GM18505 (cell line): Measurements from ENCODE around the gene RHEX.

Source experiments
- ATAC-seq: cut with Tn5 transposase; IDR thresholded peaks from one replicate; pipeline ENCODE4 v1.9.1; 2021; ENCODE audit not compliant: unreplicated experiment
- POLR2A ChIP-seq: IDR thresholded peaks from 4 replicates; pipeline ENCODE4 v1.6.1; 2011; ENCODE audit warnings: borderline replicate concordance; ENCODE audit not compliant: insufficient read depth, insufficient read length; ENCODE audit errors: extremely low read depth

The RHEX gene

DNA sequence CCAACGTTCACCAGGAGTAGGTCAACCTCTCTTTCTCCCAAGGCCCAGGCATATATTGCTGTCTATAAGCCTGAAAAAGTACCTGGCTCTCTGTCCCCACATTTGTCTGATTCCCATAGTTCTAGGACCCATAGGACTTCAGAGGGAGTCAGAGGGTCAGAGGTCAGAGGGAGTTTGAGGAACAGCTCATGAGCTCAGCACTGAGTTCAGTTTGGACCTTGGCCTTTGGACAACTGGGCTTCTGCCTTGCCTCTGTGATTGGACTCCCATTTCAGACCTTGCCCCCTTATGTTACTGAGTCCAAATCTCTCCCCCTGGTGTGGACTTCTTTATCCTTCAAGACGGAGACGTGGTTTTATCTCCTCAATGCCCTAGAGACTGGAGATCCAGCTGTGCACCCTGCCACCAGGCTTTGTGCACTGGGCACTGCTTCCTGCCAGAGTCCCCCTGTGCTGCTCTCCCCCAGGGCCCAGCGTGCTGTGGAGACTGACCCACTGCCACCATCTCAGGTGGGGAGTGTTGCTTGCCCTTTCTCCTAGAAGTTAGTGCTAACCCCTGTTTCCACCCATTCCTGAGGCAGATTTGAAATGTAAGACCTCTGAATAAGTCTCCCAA lies 32.5 kb upstream of the RHEX start:
- ATAC-seq, result no peak
- TF ChIP-seq POLR2A, result no peak

DNA sequence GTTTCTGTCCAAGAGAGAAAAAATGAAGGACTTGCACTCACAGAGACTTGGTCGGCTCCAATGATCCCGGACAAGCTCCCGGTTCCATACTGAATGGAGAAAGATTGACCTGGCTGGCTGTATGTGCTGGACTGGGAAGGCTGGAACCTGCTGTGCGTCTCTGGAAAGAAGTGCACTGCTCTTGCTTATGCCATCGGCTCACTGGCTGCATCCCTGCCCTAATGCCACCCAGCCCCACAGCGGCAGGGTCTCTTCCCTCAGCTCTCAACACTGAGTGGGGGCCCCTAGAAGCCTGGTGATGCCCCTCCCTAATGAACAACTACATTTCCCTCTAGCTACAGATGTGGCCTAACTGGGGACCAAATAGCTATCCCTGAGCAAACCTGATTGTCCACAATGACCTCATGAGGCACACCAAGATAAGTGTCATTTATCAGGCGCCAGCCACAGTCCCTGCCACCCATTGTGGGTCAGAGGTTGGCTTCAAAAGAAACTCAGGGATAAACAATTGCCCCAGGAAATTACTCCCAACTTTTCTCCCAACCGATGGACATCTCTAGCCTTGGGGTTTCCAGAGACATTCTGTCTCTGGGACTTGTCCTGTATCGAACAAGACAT lies 31.9 kb upstream of the RHEX start:
- ATAC-seq, result no peak

DNA sequence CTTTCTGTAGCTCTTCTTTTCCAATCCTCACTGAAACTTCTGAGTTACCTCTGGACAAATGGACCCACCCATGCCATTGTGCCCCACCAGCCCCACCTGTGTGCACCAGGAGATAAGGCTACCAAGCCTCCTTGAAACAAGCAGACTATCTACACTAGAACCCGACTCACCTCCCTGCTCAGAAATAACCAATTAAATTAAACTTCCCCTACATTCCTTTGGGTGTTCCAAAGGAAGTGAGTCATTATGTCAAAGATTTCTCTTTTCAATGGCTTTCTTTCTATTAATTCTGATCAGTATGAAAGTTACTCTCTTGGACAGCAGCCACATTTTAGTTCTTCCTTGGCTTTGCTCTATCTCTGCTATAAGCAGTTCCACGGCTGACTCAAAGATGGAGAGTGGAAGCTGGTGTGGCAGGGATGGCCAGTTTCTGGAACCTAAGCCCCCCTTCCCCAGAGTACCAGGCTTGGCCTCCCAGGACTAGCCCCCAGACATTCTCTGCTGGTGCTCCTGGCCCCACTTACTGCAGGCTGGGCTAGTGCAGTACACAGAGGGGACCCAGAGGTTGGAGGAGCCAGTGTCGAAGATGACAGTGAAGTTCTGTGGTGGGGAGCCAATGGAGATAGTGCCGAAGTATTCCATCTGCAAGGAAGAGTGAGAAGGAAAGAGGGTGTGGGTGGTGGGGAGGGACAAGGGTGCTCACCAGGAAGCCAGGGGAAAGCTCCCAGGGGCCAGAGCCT lies 31.2 kb upstream of the RHEX start:
- ATAC-seq, result no peak
- no peak for TF ChIP-seq POLR2A

More for the DNA sequence above, 31.9 kb upstream of the RHEX start:
- TF ChIP-seq POLR2A, result no peak

DNA sequence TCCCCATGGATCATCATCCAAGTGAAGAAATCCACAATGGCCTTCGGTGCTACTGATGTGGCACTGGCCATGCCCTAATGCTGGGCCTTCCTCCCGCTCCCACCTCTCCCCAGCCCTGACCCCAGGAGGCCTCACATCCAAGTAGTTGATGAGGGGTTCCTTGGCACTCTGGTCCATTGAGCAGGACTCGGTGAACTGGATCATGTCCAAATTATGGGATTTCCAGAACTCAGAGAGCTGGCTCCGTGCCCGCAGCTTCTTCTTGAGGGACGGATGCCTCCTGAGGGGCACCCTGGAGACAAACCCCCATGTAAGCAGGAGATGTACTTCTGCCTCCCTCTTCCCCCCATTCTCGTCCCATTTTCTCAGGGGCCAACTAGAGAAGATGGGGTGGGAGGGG lies 30.2 kb upstream of the RHEX start:
- no peak for ATAC-seq
- TF ChIP-seq POLR2A, result no peak

DNA sequence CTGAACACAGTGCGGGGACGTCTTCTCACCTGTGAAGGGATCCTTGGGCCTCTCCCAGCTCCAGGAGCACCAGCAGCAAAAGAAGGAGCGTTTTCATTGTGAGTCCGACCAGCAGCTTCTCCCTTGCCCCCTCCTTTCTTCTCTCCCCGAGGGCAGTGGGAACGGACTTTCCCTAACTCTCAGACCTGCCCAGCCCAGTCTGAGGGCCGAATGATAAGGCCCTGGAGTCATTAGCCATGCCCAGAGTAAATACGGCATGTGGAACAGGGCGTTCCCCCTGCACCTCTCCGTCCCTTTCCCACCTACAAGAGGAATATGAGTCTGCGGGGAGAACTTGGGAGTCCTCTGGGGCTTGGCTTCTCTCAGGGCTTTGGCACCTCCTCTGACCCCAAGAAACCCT lies 29.3 kb upstream of the RHEX start, which contains the start of gene CTSE:
TSS of gene CTSE (minus strand) at position 201 of the 400 bp plus-strand sequence. CDS start at position 97, 104 bp downstream.
- no peak for TF ChIP-seq POLR2A
- ATAC-seq, result no peak

GRCh38 chr1:206025283-206025820 lies 27.6 kb upstream of the RHEX start:
- ATAC-seq, result no peak
- TF ChIP-seq POLR2A, result no peak

DNA sequence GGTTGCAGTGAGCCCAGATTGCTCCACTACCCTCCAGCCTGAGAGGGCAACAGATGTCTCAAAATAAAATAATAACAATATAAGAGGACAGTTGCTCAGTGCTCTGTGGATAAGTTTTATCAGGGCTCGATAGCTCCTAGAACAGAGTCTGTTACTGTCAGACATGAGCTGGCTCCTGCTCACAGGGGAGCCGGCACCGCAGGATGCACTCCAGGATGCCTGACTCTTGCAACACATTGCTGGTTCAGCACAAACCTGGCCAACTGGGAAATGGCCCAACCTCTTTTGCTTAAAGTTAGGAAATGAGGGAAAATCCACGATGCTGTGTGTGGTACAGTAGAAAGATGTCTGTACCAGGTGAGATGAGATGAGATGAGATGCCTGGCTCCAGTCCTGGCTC lies 23.5 kb upstream of the RHEX start:
- TF ChIP-seq POLR2A, result no peak
- no peak for ATAC-seq

- no peak for TF ChIP-seq POLR2A
- no peak for ATAC-seq
Observed at GRCh38 chr1:206030191-206030590, 22.8 kb upstream of the RHEX start.

DNA sequence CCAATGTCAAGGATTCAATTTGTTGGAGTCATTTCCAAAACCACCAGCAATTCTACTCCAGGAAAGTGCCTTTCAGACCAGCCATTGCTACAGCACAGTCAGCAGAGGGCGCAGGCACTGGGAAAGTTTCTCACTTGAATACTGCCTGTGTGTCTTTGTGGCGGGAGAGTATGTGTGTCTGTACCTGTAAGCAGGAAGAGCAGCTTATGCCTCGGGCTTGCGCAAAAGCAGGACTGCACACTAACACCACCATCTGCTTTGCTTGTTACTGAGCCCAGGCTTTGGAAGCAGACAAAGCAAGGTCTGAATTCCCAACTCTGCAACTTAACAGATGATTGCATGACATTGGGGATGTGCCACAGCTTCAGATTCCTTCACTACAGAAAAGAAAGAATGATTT lies 22.3 kb upstream of the RHEX start:
- TF ChIP-seq POLR2A, result no peak
- no peak for ATAC-seq

GRCh38 chr1:206032380-206033140 lies 20.4 kb upstream of the RHEX start:
- TF ChIP-seq POLR2A, result no peak
- ATAC-seq, result no peak

DNA sequence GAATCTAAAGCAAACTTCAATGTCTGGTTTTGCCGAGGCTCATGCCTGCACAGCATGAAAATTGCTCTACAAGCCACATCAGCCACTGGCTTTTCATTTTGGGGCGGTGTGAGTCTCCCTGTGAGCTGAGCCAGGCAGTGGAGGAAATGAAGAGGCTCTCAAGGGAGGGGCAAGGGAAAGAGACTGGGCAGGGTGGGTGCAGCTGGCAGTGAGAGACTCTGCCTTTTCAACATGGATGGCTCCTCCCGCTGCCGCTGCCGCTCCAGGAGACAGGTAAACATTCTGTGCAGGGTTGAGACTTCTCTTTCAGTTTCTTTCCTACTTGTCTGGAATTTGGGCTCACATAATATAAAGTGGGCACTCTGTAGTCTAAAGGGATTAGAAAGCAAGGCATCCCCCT lies 17.9 kb upstream of the RHEX start:
- ATAC-seq, result no peak
- TF ChIP-seq POLR2A, result no peak

DNA sequence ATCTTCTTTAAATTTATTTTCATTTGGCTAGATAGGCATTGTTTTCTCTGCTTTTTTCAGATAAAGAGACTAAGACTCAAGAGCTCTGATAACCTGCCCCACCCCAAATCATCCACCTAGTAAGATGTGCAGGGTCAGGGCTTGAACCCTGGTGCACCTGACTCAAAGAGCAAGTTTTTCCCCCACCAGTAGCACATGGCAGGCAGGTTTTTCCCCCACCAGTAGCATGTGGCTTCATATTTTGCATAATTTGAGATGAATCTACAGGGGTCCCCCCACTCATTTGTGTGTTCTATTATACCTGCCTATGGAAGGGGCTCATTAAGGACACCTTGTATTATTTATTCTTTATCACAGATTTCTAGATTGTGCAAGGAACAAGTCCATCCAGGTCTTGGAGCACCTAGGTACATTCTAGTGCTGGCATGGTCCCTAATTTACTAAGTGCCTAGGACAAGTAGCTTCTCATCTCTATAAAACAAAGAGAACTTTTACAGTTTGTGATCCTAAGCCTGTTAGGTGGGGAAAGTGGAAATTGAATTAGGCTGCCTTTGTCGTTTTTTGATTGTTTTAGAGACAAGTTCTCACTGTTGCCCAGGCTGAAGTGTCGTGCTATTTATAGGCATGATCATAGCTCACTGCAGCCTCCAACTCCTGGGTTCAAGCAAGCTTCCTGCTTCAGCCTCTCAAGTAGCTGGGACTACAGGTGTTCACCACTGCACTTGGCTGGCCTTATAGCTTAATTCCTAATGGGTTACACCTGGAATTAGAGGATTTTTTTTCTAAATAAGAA lies 16.1 kb upstream of the RHEX start:
- TF ChIP-seq POLR2A, result no peak
- ATAC-seq, result no peak
